HFFc6 (cell line): ENCODE measurements around the gene NTSR1. TPM values are rescaled to one million over a fixed set of nuclear protein-coding genes. Genes with fewer than 3 reads are reported as not detected.
A peak's percentile ranks its signal among the peaks of the same experiment; 100 is the strongest.

ENCODE experiments used
- DNase-seq: peaks from one replicate; pipeline ENCODE4 v3.0.0-alpha.2; 2018
- H3K27ac Mint-ChIP-seq: 2 replicates; pipeline ENCODE4 v1.8.0; 2020; ENCODE audit warnings: mild to moderate bottlenecking, mixed read lengths
- H3K27me3 Mint-ChIP-seq: 2 replicates; pipeline ENCODE4 v1.8.0; 2021; ENCODE audit warnings: mild to moderate bottlenecking, moderate library complexity, mixed read lengths; ENCODE audit not compliant: insufficient read depth
- H3K36me3 Mint-ChIP-seq: 2 replicates; pipeline ENCODE4 v1.8.0; 2021; ENCODE audit warnings: low read depth, mixed read lengths
- H3K4me1 Mint-ChIP-seq: 2 replicates; pipeline ENCODE4 v1.8.0; 2020; ENCODE audit warnings: low read depth, mixed read lengths
- H3K4me3 Mint-ChIP-seq: 2 replicates; pipeline ENCODE4 v1.8.0; 2020; ENCODE audit warnings: mild to moderate bottlenecking, moderate library complexity, mixed read lengths
- H3K9me3 Mint-ChIP-seq: 2 replicates; pipeline ENCODE4 v1.8.0; 2020; ENCODE audit warnings: mild to moderate bottlenecking, mixed read lengths
- CTCF ChIP-seq: fragments of 200-600 bp; sonication (generic); IDR thresholded peaks from 2 replicates; pipeline ENCODE4 v1.5.0; 2021; ENCODE audit warnings: antibody characterized with exemption, mild to moderate bottlenecking
- total RNA-seq, 6 experiments: library from RNA; stranded (reverse); fragmentation: NEBNext Ultra II Directional; extraction: Animal tissue kit (Norgen Biotek cat#: 25700); gene quantifications; 2 replicates in 1 of 6; 3 replicates in 5 of 6; pipeline ENCODE4 v1.2.3, GENCODE V29; 2021

Gene NTSR1
- total RNA-seq, 6 experiments from 2014 or later = 3.1 to 6.5 (median 5.6) TPM

GRCh38 chr20:62738025-62738881 is 29.6 kb downstream of the NTSR1 start:
- Mint-ChIP-seq H3K9me3 (no peaks in the 10 kb centered on the region), H3K27me3 (peaks cover 1% of the 10 kb centered on the region; the same call in 1 of the 2 replicates), H3K27ac (peak overlapping the region; percentile 95), H3K4me3 (no peak overlapping the region), H3K4me1 (peaks cover 61% of the 10 kb centered on the region), H3K36me3 (peaks cover 3% of the 10 kb centered on the region; the same call in 1 of the 2 replicates)
- TF ChIP-seq CTCF = no peak
- no peak for DNase-seq

GRCh38 chr20:62739067-62739466 is 30.4 kb downstream of the NTSR1 start:
- H3K4me3 Mint-ChIP-seq = 0 out of 2 replicates have a peak overlapping the region, but pooled peaks have one; percentile 83
- no peaks in the 10 kb centered on the region for H3K9me3 Mint-ChIP-seq
- no peak for DNase-seq

GRCh38 chr20:62739581-62740285 is 31.1 kb downstream of the NTSR1 start:
- DNase-seq = peak; percentile 41
- peak overlapping the region; percentile 95 for H3K27ac Mint-ChIP-seq
- H3K4me1 Mint-ChIP-seq = peaks cover 56% of the 10 kb centered on the region
- H3K27me3 Mint-ChIP-seq = peaks cover 1% of the 10 kb centered on the region; the same call in 1 of the 2 replicates
- peak overlapping the region; percentile 83 for H3K4me3 Mint-ChIP-seq
- H3K9me3 Mint-ChIP-seq = no peaks in the 10 kb centered on the region
- H3K36me3 Mint-ChIP-seq = no peaks in the 10 kb centered on the region
- TF ChIP-seq CTCF = peak; percentile 43; the same call in 1 of the 2 replicates

More at GRCh38 chr20:62739067-62739466, 30.4 kb downstream of the NTSR1 start:
- Mint-ChIP-seq H3K27ac (peak overlapping the region; percentile 95), H3K4me1 (peaks cover 56% of the 10 kb centered on the region), H3K36me3 (no peaks in the 10 kb centered on the region), H3K27me3 (peaks cover 1% of the 10 kb centered on the region; the same call in 1 of the 2 replicates)
- TF ChIP-seq CTCF = no peak

GRCh38 chr20:62740286-62741141 is 31.9 kb downstream of the NTSR1 start:
- H3K36me3 Mint-ChIP-seq = no peaks in the 10 kb centered on the region
- DNase-seq = peak; percentile 96
- no peak for TF ChIP-seq CTCF
- peaks cover 1% of the 10 kb centered on the region; the same call in 1 of the 2 replicates for H3K27me3 Mint-ChIP-seq
- peaks cover 49% of the 10 kb centered on the region for H3K4me1 Mint-ChIP-seq
- peak overlapping the region; percentile 83 for H3K4me3 Mint-ChIP-seq
- no peaks in the 10 kb centered on the region for H3K9me3 Mint-ChIP-seq
- H3K27ac Mint-ChIP-seq = peak overlapping the region; percentile 95

GRCh38 chr20:62741191-62741691 is 32.6 kb downstream of the NTSR1 start:
- no peak overlapping the region for H3K4me3 Mint-ChIP-seq

More at GRCh38 chr20:62741191-62741691, 32.6 kb downstream of the NTSR1 start:
- peak overlapping the region; percentile 95; the same call in 1 of the 2 replicates for H3K27ac Mint-ChIP-seq
- peaks cover 45% of the 10 kb centered on the region for H3K4me1 Mint-ChIP-seq
- H3K9me3 Mint-ChIP-seq = no peaks in the 10 kb centered on the region
- H3K27me3 Mint-ChIP-seq = peaks cover 1% of the 10 kb centered on the region; the same call in 1 of the 2 replicates
- no peaks in the 10 kb centered on the region for H3K36me3 Mint-ChIP-seq
- TF ChIP-seq CTCF = no peak
- no peak for DNase-seq
